H1 (cell line): ENCODE measurements around the gene ZNF366. TPM values are rescaled to one million over a fixed set of nuclear protein-coding genes. Genes with fewer than 3 reads are reported as not detected.
A peak's percentile ranks its signal among the peaks of the same experiment; 100 is the strongest.

ENCODE experiments used
- CTCF ChIA-PET: fragments of 300-600 bp; sonication (Branson Sonifier 250); formaldehyde crosslinking; loops from one replicate; lab custom pipeline; 2021; ENCODE audit not compliant: partially characterized antibody; lab: Charles Lee
- POLR2A ChIA-PET: fragments of 300-600 bp; sonication (Branson Sonifier 250); formaldehyde crosslinking; loops from one replicate; lab custom pipeline; 2021; ENCODE audit warnings: inconsistent platforms; ENCODE audit not compliant: partially characterized antibody; lab: Charles Lee
- DNase-seq, 2 experiments: peaks; one replicate each; pipeline versions ENCODE4 v3.0.0 to v3.0.0-alpha.2; 2010 to 2022; ENCODE audit warnings: low spot score in 2 of 2, low read depth in 1 of 2, mixed read lengths in 1 of 2
- FAIRE-seq: peaks from 2 replicates; lab custom pipeline; 2011; peaks lifted over from hg19 to GRCh38; lab: Jason Lieb, UNC
- H2AFZ ChIP-seq: 2 replicates; pipeline ENCODE4 v1.8.1; 2012; ENCODE audit warnings: low read length, inconsistent platforms
- H2AK5ac ChIP-seq: 2 replicates; pipeline ENCODE4 v1.6.1; 2013; ENCODE audit warnings: low read depth, low read length
- H2BK120ac ChIP-seq: replicated peaks from 2 replicates; pipeline ENCODE3; 2013; ENCODE audit warnings: low read depth, low read length, inconsistent platforms
- H2BK12ac ChIP-seq: 2 replicates; pipeline ENCODE4 v1.6.1; 2013; ENCODE audit warnings: low read depth, low read length
- H2BK15ac ChIP-seq: 2 replicates; pipeline ENCODE4 v1.6.1; 2013; ENCODE audit warnings: low read length
- H2BK20ac ChIP-seq: 2 replicates; pipeline ENCODE4 v1.6.1; 2013; ENCODE audit warnings: low read length
- H2BK5ac ChIP-seq: 2 replicates; pipeline ENCODE4 v1.6.1; 2013; ENCODE audit warnings: low read depth, low read length
- H3K14ac ChIP-seq: 2 replicates; pipeline ENCODE4 v1.6.1; 2013; ENCODE audit warnings: inconsistent platforms; ENCODE audit not compliant: insufficient read length
- H3K18ac ChIP-seq: 2 replicates; pipeline ENCODE4 v1.6.1; 2013; ENCODE audit warnings: low read length; ENCODE audit errors: extremely low read depth
- H3K23ac ChIP-seq: 2 replicates; pipeline ENCODE4 v1.6.1; 2013; ENCODE audit warnings: inconsistent platforms; ENCODE audit not compliant: insufficient read length
- H3K23me2 ChIP-seq: 2 replicates; pipeline ENCODE4 v1.6.1; 2013; ENCODE audit warnings: low read depth, low read length
- H3K27ac ChIP-seq: 2 replicates; pipeline ENCODE4 v1.6.1; 2011; ENCODE audit warnings: low read depth, low read length, inconsistent platforms
- H3K27me3 ChIP-seq, 4 experiments: replicated peaks in 1 of 4; 1 replicate in 1 of 4; 2 replicates in 3 of 4; pipeline versions ENCODE4 v1.6.1 to v1.8.1; 2011 to 2013; ENCODE audit warnings: low read length in 3 of 4, mild to moderate bottlenecking in 3 of 4, inconsistent platforms in 2 of 4, mixed read lengths in 2 of 4, moderate library complexity in 1 of 4; ENCODE audit not compliant: control insufficient read depth in 3 of 4, insufficient read depth in 3 of 4; ENCODE audit errors: extremely low read depth in 1 of 4
- H3K36me3 ChIP-seq, 4 experiments: 2 replicates each; pipeline versions ENCODE4 v1.6.1 to v1.8.1; 2011 to 2013; ENCODE audit warnings: mild to moderate bottlenecking in 4 of 4, low read length in 3 of 4, moderate library complexity in 2 of 4, control low read depth in 1 of 4, inconsistent platforms in 1 of 4; ENCODE audit not compliant: insufficient read depth in 4 of 4, control insufficient read depth in 2 of 4
- H3K4ac ChIP-seq: replicated peaks from 2 replicates; pipeline ENCODE3; 2013; ENCODE audit warnings: low read length, low read depth, mixed read lengths, inconsistent platforms; ENCODE audit not compliant: insufficient read length
- H3K4me1 ChIP-seq, 4 experiments: replicated peaks in 1 of 4; 1 replicate in 1 of 4; 2 replicates in 3 of 4; pipeline versions ENCODE4 v1.6.1 to v1.8.1; 2011 to 2013; ENCODE audit warnings: low read length in 3 of 4, inconsistent platforms in 2 of 4, mixed read lengths in 1 of 4; ENCODE audit not compliant: insufficient read depth in 4 of 4, control insufficient read depth in 3 of 4
- H3K4me2 ChIP-seq, 2 experiments: 2 replicates each; pipeline versions ENCODE4 v1.6.1 to v1.8.1; 2011 to 2013; ENCODE audit warnings: low read depth in 2 of 2, low read length in 2 of 2, control low read depth in 1 of 2, inconsistent platforms in 1 of 2, mild to moderate bottlenecking in 1 of 2; ENCODE audit not compliant: insufficient read depth in 1 of 2
- H3K4me3 ChIP-seq, 4 experiments: fragments of 200-600, 300-600 bp in 1 of 4; sonication (generic), shearing (Covaris generic), sonication (Bioruptor Twin) in 1 of 4; 2 replicates each; pipeline versions ENCODE4 v1.5.1 to v1.8.1; 2011 to 2016; ENCODE audit warnings: low read length in 4 of 4, low read depth in 3 of 4, control low read depth in 2 of 4, inconsistent platforms in 2 of 4, mild to moderate bottlenecking in 2 of 4, mixed read lengths in 1 of 4, moderate library complexity in 1 of 4; ENCODE audit not compliant: insufficient read depth in 2 of 4; ENCODE audit errors: extremely low read depth in 1 of 4
- H3K56ac ChIP-seq: replicated peaks from 2 replicates; pipeline ENCODE3; 2013; ENCODE audit warnings: low read depth, mild to moderate bottlenecking, mixed read lengths, low read length, inconsistent platforms; ENCODE audit not compliant: insufficient read length
- H3K79me1 ChIP-seq: 2 replicates; pipeline ENCODE4 v1.6.1; 2013; ENCODE audit warnings: low read depth, low read length, control low read depth
- H3K79me2 ChIP-seq, 2 experiments: 2 replicates each; pipeline versions ENCODE4 v1.6.1 to v1.8.1; 2012 to 2013; ENCODE audit warnings: low read length in 2 of 2, mild to moderate bottlenecking in 2 of 2, inconsistent platforms in 1 of 2; ENCODE audit not compliant: insufficient read depth in 2 of 2, control insufficient read depth in 1 of 2
- H3K9ac ChIP-seq, 4 experiments: replicated peaks in 1 of 4; 1 replicate in 1 of 4; 2 replicates in 3 of 4; pipeline versions ENCODE4 v1.6.1 to v1.8.1; 2011 to 2013; ENCODE audit warnings: low read depth in 3 of 4, low read length in 3 of 4, control low read depth in 2 of 4, mild to moderate bottlenecking in 2 of 4, moderate library complexity in 2 of 4, inconsistent platforms in 1 of 4; ENCODE audit errors: extremely low read depth in 1 of 4
- H3K9me3 ChIP-seq, 2 experiments: 2 replicates each; pipeline versions ENCODE4 v1.6.1 to v1.8.1; 2012 to 2013; ENCODE audit warnings: mild to moderate bottlenecking in 2 of 2, moderate library complexity in 2 of 2, control low read depth in 1 of 2, inconsistent platforms in 1 of 2, low read depth in 1 of 2, low read length in 1 of 2, mixed read lengths in 1 of 2; ENCODE audit not compliant: insufficient read depth in 2 of 2
- H4K20me1 ChIP-seq, 2 experiments: replicated peaks in 1 of 2; 2 replicates each; pipeline versions ENCODE3 to v1.8.1; 2011 to 2013; ENCODE audit warnings: inconsistent platforms in 2 of 2, low read length in 2 of 2, mild to moderate bottlenecking in 1 of 2; ENCODE audit not compliant: insufficient read depth in 2 of 2, control insufficient read depth in 1 of 2
- H4K5ac ChIP-seq: 2 replicates; pipeline ENCODE4 v1.6.1; 2013; ENCODE audit warnings: low read length, low read depth, mixed read lengths, inconsistent platforms; ENCODE audit not compliant: insufficient read length
- H4K8ac ChIP-seq: 2 replicates; pipeline ENCODE4 v1.8.0; 2013; ENCODE audit warnings: mild to moderate bottlenecking, moderate library complexity, low read length, inconsistent platforms; ENCODE audit not compliant: insufficient read depth; ENCODE audit errors: extremely low read depth
- H4K91ac ChIP-seq: replicated peaks from 2 replicates; pipeline ENCODE3; 2013; ENCODE audit warnings: low read length, mixed read lengths, inconsistent platforms; ENCODE audit not compliant: insufficient read length
- CBX5 ChIP-seq: fragments of 300-800, 300-1000 bp; sonication (generic); IDR thresholded peaks from 2 replicates; pipeline ENCODE4 v1.7.1; 2016; ENCODE audit warnings: antibody characterized with exemption, low read length, low read depth
- GABPA ChIP-seq: IDR thresholded peaks from 2 replicates; pipeline ENCODE4 v1.6.1; 2011; ENCODE audit warnings: mild to moderate bottlenecking, low read length, moderate library complexity, borderline replicate concordance; ENCODE audit not compliant: insufficient read depth
- MAFK ChIP-seq: IDR thresholded peaks from 2 replicates; pipeline ENCODE4 v1.6.1; 2012; ENCODE audit warnings: low read depth, mild to moderate bottlenecking, improper control_type of control experiment, low read length
- POU5F1 ChIP-seq: IDR thresholded peaks from 2 replicates; pipeline ENCODE4 v1.6.1; 2011; ENCODE audit warnings: low read depth, mild to moderate bottlenecking, low read length, moderate library complexity
- SIRT6 ChIP-seq: IDR thresholded peaks from one replicate; pipeline ENCODE4 v1.7.1; 2012; ENCODE audit warnings: low read length, inconsistent platforms
- SP1 ChIP-seq: IDR thresholded peaks from 2 replicates; pipeline ENCODE4 v1.6.1; 2011; ENCODE audit warnings: low read depth, low read length
- WGBS, 2 experiments: shearing (Covaris generic) in 1 of 2; methylation state at CpG; one replicate each; pipeline versions ENCODE4 v1.1.6 to v1.1.7; 2013 to 2015; ENCODE audit warnings: low lambda C conversion rate in 2 of 2, mixed read lengths in 2 of 2, inconsistent platforms in 1 of 2, low coverage in 1 of 2, missing lambda C conversion rate in 1 of 2; ENCODE audit not compliant: insufficient replicate concordance in 2 of 2, insufficient coverage in 1 of 2, insufficient read length in 1 of 2; ENCODE audit errors: extremely low coverage in 1 of 2, missing lambda C conversion rate in 1 of 2; 5-methylcytosine and 5-hydroxymethylcytosine counted together
- polyA plus RNA-seq, 7 experiments: library from polyadenylated mRNA; depleted of rRNA in 3 of 7; stranded (reverse) in 5 of 7; unstranded in 2 of 7; fragments of >200 nt in 5 of 7; fragments of 200-250 nt in 2 of 7; gene quantifications; 1 replicate in 5 of 7; 2 replicates in 1 of 7; 4 replicates in 1 of 7; pipeline versions ENCODE4 v1.2.1 to v1.2.3, GENCODE V29; 2011 to 2013; ENCODE audit warnings: missing spikeins in 2 of 7, mixed read lengths in 2 of 7
- total RNA-seq: library from RNA; stranded (reverse); fragmentation: NEBNext Ultra II Directional; extraction: Animal tissue kit (Norgen Biotek cat#: 25700); gene quantifications from 2 replicates; pipeline ENCODE4 v1.2.1, GENCODE V29; 2021

ZNF366 gene
- total and polyA plus RNA-seq, 2 of the 8 experiments (the other 6 are each of a cell fraction or from before 2014, with no cell fraction given) = not detected

- H3K79me1 ChIP-seq = no peaks in the 10 kb centered on the region
- no peak for DNase-seq
- no peak overlapping the region for H3K23ac ChIP-seq
- no peak overlapping the region for H4K5ac ChIP-seq
- no peak overlapping the region for H2BK120ac ChIP-seq
- H3K4ac ChIP-seq = no peak overlapping the region
- H4K91ac ChIP-seq = no peak overlapping the region
- no peak overlapping the region for H2AFZ ChIP-seq
- no peaks in the 10 kb centered on the region for H3K23me2 ChIP-seq
- no peak overlapping the region for H3K18ac ChIP-seq
- CTCF ChIA-PET = interaction anchor here (1.1 kb wide), 1 partner anchor 103 kb away, joined by 3 read pairs; no protein-coding TSS in a partner anchor
- no peak overlapping the region for H3K56ac ChIP-seq
- H3K27ac ChIP-seq = no peak overlapping the region
- no peak overlapping the region for H2AK5ac ChIP-seq
- H3K9ac ChIP-seq = peak overlapping the region in 1 of 4 experiments; percentile 34; a peak in 1 of 7 replicates
- no peaks in the 10 kb centered on the region for H4K20me1 ChIP-seq
- no peak overlapping the region for H3K14ac ChIP-seq
- no peak overlapping the region for H2BK15ac ChIP-seq
- H3K9me3 ChIP-seq = no peaks in the 10 kb centered on the region
- TF ChIP-seq SIRT6 (no peak), MAFK (no peak), GABPA (no peak), POU5F1 (no peak), CBX5 (no peak), SP1 (no peak)
- TF ChIP-seq, all 59 proteins: peak for 0
- Histone ChIP-seq H3K79me2 (no peaks in the 10 kb centered on the region), H4K8ac (no peak overlapping the region), H3K4me2 (no peak overlapping the region), H3K4me1 (no peaks in the 10 kb centered on the region), H2BK5ac (no peak overlapping the region), H2BK20ac (no peak overlapping the region), H3K27me3 (no peaks in the 10 kb centered on the region), H2BK12ac (no peak overlapping the region), H3K36me3 (no peaks in the 10 kb centered on the region), H3K4me3 (no peak overlapping the region)
- POLR2A ChIA-PET = no interaction called here
- 96% methylated on average over 2 of the region's 2 CpGs; no CpG with 5 or more reads in 1 of the 2 experiments for WGBS, 2 experiments
- no peak for FAIRE-seq
Observed at GRCh38 chr5:72470826-72471225, 36.4 kb downstream of the ZNF366 start.
